Adrenal gland (tissue), 12 donors: ENCODE data around the gene KAZN. TPM values are rescaled to one million over a fixed set of nuclear protein-coding genes. Genes with fewer than 3 reads are reported as not detected.

Source experiments
- DNase-seq, 7 donors: peaks; one replicate each; pipeline ENCODE4 v3.0.0-alpha.2; 2019 to 2020
- H3K27ac ChIP-seq, 5 donors: fragments of 200-600 bp; sonication (generic) in 4 of 5; 1 replicate in 3 of 5; 2 replicates in 2 of 5; pipeline versions ENCODE4 v1.5.1 to v1.8.0; 2016 to 2020; ENCODE audit warnings: mild to moderate bottlenecking in 1 of 5
- H3K27me3 ChIP-seq: fragments of 200-600 bp; 2 replicates; pipeline ENCODE4 v1.8.0; 2021
- H3K36me3 ChIP-seq, 2 donors: fragments of 200-600 bp; replicated peaks in 1 of 2; 1 replicate in 1 of 2; 2 replicates in 1 of 2; pipeline versions ENCODE4 v1.5.1 to v1.8.0; 2018 to 2022
- H3K4me1 ChIP-seq, 2 donors: fragments of 200-600 bp; replicated peaks in 1 of 2; 1 replicate in 1 of 2; 2 replicates in 1 of 2; pipeline versions ENCODE4 v1.5.1 to v1.8.0; 2018 to 2021
- H3K4me3 ChIP-seq, 4 donors: fragments of 200-600 bp; sonication (generic) in 3 of 4; one replicate each; pipeline ENCODE4 v1.5.1; 2016 to 2018
- H3K9me3 ChIP-seq, 3 donors: fragments of 200-600 bp; sonication (generic) in 1 of 3; replicated peaks in 1 of 3; 1 replicate in 2 of 3; 2 replicates in 1 of 3; pipeline versions ENCODE4 v1.5.1 to v1.8.0; 2016 to 2021
- POLR2A ChIP-seq, 2 donors: fragments of 450-650 bp; IDR thresholded peaks; one replicate each; pipeline ENCODE4 v1.6.1; 2017; ENCODE audit warnings: antibody characterized with exemption in 2 of 2, mild to moderate bottlenecking in 2 of 2, moderate library complexity in 1 of 2
- WGBS, 4 donors: extraction: QIAGEN DNeasy Blood & Tissue Kit in 2 of 4; methylation state at CpG; one replicate each; pipeline versions ENCODE4 v1.1.5 to v1.1.7; 2013 to 2017; 5-methylcytosine and 5-hydroxymethylcytosine counted together
- intact Hi-C, 2 donors: fragments of 100-400 bp; cut with DNase I; formaldehyde crosslinking; loops; one replicate each; pipeline versions ENCODE4 v1.14.1 to v1.15.0; 2022 to 2023
- polyA plus RNA-seq, 3 donors: library from polyadenylated mRNA; stranded (reverse); fragments of 200-250 nt in 2 of 3; fragments of 350-450 nt in 1 of 3; fragmentation: Illumina TruSeq in 1 of 3; extraction: RNeasy Lipid Tissue Mini Kit (QIAGEN cat#74804) in 1 of 3; gene quantifications; one replicate each; pipeline ENCODE4 v1.2.3, GENCODE V29; 2013 to 2014
- total RNA-seq, 9 donors: library from RNA; depleted of rRNA in 4 of 9; stranded (reverse); fragments of >200 nt in 4 of 9; fragments of 120-200 nt in 1 of 9; fragmentation: NEBNext Ultra II Directional in 1 of 9; extraction: Animal tissue kit (Norgen Biotek cat#: 25700) in 1 of 9; gene quantifications; one replicate each; pipeline versions ENCODE4 v1.1.0 to v1.2.4, GENCODE V29; 2013 to 2023
- TF ChIP-seq, protein P1 (sequence below), 6 experiments: fragments of 450-650 bp in 4 of 6; fragments of 200-600 bp in 2 of 6; sonication (generic) in 1 of 6; IDR thresholded peaks; 1 replicate in 5 of 6; 2 replicates in 1 of 6; pipeline versions ENCODE4 v1.5.1 to v1.8.0; 2016 to 2021; ENCODE audit warnings: antibody characterized with exemption in 6 of 6, mild to moderate bottlenecking in 2 of 6, moderate library complexity in 1 of 6
- donor health status: healthy with polysubstance abuse.
- donor health status: Bipolar disorder and iron deficiency.
- donor health status: DM: yes; HTN: yes; CAD: no.
- donor health status: DM: no; HTN: no; CAD: no.
- donor health status: DM: no; HTN: no; CAD: no.
- donor health status: DM: yes; HTN: yes; CAD: no.

Gene KAZN
- total and polyA plus RNA-seq, 12 donors: 5.9 to 63.4 (median 29.5) TPM

DNA sequence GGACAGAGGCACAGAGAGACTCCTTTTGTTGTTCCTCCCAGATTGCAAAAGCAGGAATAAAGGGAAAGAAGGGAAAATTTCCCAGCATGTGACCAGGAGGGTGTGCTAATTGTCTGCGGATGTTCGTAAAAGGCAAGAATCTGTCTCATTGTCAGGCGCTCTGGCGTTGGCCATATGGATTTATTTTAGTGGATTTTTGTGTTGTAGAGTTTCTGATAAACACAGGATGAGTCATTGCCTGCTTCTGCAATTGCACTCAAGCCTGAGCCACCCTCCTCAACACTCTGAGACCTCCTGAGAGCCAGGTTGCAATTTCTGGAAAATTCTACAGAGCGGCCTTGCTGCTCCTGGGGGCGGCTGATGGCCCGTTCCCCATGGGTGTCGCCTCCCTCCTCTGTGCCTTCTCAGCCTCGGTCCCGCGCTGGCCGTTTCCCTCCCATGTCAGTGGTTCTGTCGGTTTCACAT lies 227.7 kb downstream of the KAZN start:
- H3K4me1 ChIP-seq: no peaks in the 10 kb centered on the region
- H3K4me3 ChIP-seq: no peak overlapping the region
- WGBS, 4 donors: 63 to 86% (median 70%) methylated on average over 13 of the region's 13 CpGs
- no peaks in the 10 kb centered on the region for H3K27me3 ChIP-seq
- TF ChIP-seq, protein P1, sequence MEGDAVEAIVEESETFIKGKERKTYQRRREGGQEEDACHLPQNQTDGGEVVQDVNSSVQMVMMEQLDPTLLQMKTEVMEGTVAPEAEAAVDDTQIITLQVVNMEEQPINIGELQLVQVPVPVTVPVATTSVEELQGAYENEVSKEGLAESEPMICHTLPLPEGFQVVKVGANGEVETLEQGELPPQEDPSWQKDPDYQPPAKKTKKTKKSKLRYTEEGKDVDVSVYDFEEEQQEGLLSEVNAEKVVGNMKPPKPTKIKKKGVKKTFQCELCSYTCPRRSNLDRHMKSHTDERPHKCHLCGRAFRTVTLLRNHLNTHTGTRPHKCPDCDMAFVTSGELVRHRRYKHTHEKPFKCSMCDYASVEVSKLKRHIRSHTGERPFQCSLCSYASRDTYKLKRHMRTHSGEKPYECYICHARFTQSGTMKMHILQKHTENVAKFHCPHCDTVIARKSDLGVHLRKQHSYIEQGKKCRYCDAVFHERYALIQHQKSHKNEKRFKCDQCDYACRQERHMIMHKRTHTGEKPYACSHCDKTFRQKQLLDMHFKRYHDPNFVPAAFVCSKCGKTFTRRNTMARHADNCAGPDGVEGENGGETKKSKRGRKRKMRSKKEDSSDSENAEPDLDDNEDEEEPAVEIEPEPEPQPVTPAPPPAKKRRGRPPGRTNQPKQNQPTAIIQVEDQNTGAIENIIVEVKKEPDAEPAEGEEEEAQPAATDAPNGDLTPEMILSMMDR (IDR thresholded peaks at IDR 0.05): no peak
- TF ChIP-seq POLR2A (IDR thresholded peaks at IDR 0.05): no peak
- peak in 1 of 7 donors; percentile 10 for DNase-seq
- no peaks in the 10 kb centered on the region for H3K36me3 ChIP-seq
- H3K27ac ChIP-seq: no peak overlapping the region
- intact Hi-C loops: no loop called here
- H3K9me3 ChIP-seq: no peaks in the 10 kb centered on the region

DNA sequence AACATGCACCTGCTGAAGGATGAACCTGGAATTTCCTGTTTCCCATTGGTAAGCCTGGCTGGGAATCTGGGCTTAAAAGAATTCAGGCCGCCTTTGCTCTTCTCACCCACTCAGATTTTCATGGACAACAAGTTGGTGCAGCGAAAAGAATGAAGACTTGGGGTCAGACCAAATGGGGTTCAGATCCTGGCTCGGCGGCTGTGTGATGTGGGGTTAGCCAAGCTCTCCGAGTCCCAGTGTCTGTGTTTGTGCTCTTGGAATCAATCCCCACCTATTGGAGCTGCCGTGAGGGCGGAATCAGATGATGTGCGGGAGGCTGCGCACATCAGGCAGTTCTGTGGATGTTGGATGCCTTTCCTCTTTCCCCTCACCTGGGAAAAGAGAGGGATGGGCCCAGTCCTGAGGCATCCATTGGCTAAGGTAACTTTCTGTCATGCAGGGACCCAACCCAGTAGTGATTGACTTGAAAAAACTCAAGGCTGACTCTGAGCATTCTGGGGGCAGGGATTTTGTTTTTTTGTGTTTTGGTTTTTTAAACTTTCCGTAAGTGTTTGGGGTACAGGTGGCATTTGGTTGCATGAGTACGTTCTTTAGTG lies 228.3 kb downstream of the KAZN start:
- WGBS, 4 donors: 87 to 95% (median 91%) methylated on average over 11 of the region's 11 CpGs
- no peaks in the 10 kb centered on the region for H3K9me3 ChIP-seq
- no peak for TF ChIP-seq POLR2A (IDR thresholded peaks at IDR 0.05)
- TF ChIP-seq, protein P1 (IDR thresholded peaks at IDR 0.05): no peak
- H3K36me3 ChIP-seq: no peaks in the 10 kb centered on the region
- no peaks in the 10 kb centered on the region for H3K4me1 ChIP-seq
- no peak for DNase-seq
- H3K27me3 ChIP-seq: no peaks in the 10 kb centered on the region
- no peak overlapping the region for H3K4me3 ChIP-seq
- intact Hi-C loops: no loop called here
- no peak overlapping the region for H3K27ac ChIP-seq

DNA sequence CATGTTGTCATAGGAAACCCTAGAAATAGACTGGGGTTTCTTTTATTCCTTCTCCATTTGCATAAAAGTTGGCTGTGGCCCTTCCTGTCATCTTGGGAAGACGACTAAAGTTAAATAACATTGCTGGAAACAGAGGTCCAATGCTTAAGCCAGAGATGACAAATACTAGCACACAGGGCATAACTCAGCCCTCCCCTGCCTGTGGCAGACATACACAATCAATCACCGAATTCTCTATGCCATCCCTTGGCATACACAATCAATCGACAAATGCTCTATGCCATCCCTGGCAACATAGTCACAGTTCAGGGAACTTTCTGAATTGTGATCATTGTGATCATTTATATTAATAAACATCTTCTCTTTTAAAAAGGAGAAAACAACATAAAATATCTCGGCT lies 229.4 kb downstream of the KAZN start:
- Histone ChIP-seq H3K27me3 (no peaks in the 10 kb centered on the region), H3K27ac (no peak overlapping the region), H3K9me3 (no peaks in the 10 kb centered on the region), H3K36me3 (no peaks in the 10 kb centered on the region), H3K4me3 (no peak overlapping the region), H3K4me1 (no peaks in the 10 kb centered on the region)
- intact Hi-C loops: no loop called here
- 77 to 92% (median 90%) methylated on average over 4 of the region's 4 CpGs for WGBS, 4 donors
- DNase-seq: no peak
- TF ChIP-seq, protein P1 (IDR thresholded peaks at IDR 0.05): no peak
- TF ChIP-seq POLR2A (IDR thresholded peaks at IDR 0.05): no peak

DNA sequence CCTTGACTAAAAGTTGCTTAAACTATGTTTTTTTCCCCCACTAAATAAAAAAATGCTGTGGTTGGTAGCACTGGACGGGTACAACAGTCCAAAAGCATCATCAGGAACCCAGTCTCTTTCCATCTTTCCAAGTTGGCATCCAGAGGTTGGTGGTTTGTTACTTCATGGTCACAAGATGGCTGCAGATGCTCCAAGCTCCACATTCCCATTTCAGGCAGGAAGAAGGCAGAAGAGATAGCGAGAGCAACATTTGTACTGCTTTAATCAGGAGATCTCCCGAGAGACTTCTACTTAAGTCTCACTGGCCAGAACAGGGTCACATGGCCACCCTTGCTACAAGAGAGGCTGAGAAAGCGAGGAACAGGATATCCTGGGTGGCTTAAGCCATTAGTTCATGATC lies 230.2 kb downstream of the KAZN start:
- Histone ChIP-seq H3K4me1 (no peaks in the 10 kb centered on the region), H3K36me3 (no peaks in the 10 kb centered on the region), H3K27me3 (no peaks in the 10 kb centered on the region), H3K4me3 (no peak overlapping the region), H3K9me3 (no peaks in the 10 kb centered on the region), H3K27ac (no peak overlapping the region)
- intact Hi-C loops: no loop called here
- TF ChIP-seq POLR2A (IDR thresholded peaks at IDR 0.05): no peak
- TF ChIP-seq, protein P1 (IDR thresholded peaks at IDR 0.05): no peak
- 52 to 89% (median 83%) methylated on average over 4 of the region's 4 CpGs for WGBS, 4 donors
- DNase-seq: no peak
